DMS153 treated with DMSO at 0.1 percent for 48 hours (cell line): Measurements from ENCODE around the gene CDR2.
A peak's percentile ranks its signal among the peaks of the same experiment; 100 is the strongest.
"Not testable (repeated sequence)": the region's sequence is repeated elsewhere in the genome, so short reads cannot be mapped to it uniquely, and the experiment has no call there.

Experiments
- DNase-seq: peaks from one replicate; lab custom pipeline; 2025; ENCODE audit not compliant: unreplicated experiment; lab: John Stamatoyannopoulos, UW

Gene CDR2

DNA sequence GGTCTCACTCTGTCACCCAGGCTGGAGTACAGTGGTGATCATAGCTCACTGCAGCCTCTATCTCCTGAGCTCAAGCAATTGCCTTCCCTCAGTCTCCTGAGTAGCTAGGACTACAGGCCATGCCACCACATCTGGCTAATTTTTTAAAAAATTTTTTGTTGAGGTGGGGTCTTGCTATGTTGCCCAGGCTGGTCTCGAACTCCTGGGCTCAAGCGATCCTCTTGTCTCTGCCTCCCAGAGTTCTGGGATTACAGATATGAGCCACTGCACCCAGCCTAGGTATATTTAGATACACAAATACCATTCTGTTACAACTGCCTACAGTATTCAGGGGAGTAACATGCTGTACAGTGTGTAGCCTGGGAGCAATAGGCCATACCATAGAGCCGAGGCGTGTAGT, 62.9 kb downstream of the CDR2 start:
- no peak for DNase-seq

DNA sequence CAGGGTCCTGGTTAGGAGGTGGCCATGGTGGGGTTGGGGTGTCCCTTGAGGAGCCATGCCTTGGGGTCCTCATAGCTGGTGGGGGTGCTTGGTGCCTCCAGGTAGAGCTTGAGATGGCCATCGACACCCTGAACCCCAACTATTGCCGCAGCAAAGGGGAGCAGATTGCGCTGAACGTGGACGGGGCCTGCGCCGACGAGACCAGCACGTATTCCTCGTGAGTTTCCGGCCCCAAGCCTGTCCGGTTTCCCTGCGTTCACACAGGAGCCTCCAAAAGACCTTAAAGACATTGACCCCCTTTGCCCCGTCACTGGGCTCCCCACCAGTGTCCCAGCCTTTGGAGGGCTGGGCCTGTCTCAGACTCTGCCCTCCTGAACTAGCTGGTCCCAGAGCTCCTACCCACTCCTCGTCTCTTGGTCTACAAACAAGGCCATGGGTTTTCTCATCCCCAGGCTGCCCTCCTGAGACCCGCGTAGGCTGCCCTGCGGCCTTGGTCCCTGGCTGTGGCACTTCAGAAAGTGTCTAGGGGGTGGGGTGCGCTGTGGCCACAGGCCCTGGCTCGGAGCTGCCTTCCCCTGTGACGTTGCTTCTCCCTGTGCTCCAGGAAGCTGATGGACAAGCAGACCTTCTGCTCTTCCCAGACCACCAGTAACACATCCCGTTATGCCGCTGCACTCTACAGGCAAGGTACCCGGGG, 65.4 kb downstream of the CDR2 start:
- no peak for DNase-seq

DNA sequence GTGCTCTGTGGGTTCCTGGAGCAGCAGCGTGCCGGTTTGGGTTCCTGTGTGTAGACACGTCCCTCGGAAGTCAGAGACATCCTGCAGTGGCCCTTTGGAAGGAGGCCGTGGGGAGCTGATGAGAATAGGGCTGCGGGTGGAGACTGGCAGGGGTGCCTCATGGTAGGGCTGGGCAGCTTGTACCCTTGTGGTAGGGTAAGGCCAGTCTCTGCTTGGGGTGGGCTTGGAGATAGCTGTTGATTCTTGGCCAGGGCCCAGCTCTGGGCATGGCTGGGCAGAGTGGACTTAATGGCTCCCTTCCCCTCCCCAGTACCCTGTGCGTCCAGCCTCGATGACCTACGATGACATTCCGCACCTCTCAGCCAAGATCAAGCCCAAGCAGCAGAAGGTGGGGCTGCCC, 66.6 kb downstream of the CDR2 start:
- no peak for DNase-seq

DNA sequence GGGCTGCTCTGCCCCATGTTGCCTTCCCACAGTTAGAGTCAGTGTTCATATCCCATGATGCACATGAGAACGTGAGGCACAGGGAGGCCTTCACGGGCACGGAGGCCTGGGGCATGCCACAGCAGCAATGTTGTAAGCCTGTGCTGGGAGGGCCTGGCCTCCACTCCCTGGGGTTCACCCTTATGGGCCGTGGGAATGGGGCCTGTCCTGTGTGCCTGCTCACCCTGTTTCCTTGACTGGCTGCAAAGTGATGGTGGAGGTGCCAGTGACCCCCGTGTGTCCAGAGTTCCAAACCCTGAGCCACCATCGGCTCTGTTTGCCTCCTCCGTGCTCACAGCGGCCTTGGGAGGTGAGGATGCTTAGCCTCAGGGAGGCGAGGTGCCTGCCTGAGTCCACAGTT, 67.6 kb downstream of the CDR2 start:
- no peak for DNase-seq

DNA sequence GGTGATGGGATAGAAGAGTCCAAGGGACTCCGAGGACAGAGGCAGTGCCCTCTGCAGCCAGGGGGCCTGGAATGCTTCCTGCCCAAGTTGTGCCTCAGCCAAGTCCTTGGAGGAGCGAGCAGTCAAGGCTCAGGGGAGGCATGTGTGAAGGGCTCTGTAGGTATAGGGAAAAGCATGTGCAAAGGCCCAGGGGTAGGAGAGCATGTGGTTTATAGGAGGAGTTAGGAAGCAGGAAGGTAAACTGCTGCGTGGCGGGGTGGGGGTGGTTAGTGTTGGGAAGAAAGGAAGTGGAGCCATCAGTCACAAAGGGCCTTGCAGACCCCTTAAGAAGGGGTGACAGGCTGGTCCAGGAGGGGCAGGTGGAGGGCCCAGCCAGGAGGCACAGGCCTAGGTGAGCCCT, 70.0 kb downstream of the CDR2 start:
- DNase-seq = no peak

DNA sequence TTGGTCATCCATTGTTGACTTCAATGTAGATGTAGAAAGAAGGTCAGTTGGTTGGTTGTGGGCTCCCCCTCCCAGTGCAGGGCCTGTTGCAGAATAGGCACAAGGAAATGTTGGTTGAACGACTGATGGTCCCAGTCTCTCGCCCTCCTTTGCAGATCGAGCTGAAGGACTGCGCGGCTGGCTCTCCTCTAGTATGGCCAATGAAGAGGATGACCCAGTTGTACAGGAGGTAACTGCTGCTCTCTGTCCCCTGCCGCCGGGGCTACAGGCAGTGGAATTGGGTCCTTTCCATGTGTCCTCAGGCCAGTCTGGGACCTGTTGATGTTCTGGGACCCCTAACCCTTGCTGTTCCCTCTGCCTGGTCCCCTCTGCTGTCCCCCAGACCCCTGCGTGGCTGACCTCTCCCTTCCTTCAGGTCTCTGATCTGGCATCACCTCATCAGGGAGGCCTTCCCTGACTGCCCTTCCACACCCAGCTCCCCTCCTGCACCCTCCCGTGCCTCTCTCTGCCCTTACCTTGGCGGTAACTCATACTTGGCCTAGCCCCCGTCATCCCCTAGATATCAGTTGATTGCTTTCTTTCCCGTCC, 71.5 kb downstream of the CDR2 start:
- no peak for DNase-seq

DNA sequence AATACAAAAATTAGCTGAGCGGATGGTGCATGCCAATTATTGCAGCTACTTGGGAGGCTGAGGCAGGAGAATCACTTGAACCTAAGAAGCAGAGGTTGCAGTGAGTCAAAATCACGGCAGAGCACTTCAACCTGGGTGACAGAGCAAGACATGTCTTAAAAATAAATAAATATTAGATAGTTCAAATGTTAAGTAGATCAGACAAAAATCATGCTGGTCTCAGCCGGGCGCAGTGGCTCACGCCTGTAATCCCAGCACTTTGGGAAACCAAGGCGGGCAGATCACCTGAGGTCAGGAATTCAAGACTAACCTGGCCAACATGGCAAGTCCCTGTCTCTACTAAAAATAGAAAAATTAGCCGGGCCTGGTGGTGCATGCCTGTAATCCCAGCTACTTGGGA, 73.0 kb downstream of the CDR2 start:
- DNase-seq = not testable (repeated sequence)

DNA sequence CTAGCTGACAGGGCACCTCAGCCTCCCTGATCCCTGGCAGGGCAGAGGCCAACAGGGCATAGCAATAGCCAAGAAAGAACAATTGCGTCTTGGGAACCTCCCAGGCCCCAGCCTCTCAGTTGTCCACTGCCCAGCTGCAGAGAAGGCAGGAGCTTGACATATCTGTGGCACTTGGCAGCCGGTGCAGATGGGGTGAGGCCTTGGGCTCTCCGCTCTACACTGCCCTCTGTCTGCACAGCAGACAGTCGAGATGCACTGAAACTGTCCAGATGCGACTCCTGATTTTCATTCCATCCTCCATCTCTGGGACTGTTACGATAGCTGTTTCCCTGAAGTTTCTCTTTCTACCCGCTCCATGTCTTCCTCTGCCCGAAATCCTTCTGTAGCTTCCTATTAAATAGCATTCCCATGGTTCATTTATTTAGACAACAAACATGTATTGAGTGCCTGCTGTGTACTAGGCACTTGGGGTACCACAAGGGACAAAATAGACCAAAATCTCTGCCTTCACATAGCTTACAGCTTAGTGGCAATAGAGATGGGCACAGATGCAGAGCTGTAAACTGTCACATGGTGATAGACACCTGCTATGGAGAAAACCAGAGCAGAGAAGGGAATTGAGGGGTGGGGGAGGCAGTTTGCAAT, 73.9 kb downstream of the CDR2 start:
- peak; percentile 20 for DNase-seq

DNA sequence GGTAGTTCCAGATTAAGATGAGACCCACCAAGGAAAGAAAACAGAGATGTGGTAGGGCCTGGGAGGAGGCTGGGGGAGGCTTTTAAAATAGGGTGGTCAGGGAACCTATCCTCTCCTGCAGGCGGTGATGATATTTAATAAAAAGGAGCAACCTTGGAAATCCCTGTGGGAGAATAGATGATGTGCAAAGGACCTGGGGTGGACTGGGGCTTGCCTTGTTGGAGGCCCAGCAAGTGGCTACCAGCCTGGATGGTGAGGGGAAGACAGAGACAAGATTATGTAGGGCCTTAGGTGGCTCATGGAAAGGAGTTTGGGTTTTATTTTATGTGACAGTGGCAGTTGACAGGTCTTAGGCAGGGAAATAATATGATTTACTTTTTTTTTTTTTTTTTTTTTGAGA, 75.4 kb downstream of the CDR2 start:
- DNase-seq = no peak

DNA sequence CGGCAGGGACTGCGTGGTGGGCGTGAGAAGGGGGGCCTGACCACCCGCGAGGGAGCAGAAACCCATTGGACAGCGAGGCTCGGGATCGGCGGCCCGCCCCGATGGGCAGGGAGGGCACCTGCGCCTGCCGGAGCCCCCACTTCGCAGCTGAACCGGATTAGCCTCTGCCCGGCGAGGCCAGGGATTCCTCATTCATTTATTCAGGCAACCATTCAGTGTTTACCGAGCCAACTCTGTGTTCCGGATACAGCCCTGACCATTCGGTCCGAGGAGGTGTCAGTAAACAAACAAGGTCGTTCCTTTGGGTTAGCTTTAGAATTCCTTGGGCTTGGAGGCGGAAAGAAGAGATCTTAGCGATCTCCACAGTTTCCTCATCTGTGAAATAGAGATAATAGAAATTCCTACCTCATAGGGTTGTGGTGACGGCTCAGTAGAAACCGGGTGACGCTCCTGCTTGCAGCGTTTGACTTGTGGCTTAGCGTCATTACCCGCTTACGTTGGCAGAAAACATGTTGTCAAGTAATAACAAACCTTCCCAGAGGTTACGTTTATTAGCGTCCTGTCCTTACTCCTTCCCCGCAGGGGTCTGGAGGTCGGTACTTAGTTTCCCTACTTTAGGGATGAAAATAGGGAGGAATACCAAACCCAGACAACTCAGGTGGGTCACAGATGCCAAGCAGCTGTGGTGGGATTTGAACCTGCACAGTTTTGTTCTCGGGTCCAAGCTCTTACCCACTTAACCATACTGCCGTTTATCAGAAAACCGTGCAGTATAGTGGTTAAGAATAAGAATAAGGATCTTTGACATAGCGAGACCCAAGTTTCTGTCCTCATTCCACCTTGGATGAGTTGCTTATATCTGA, 76.3 kb downstream of the CDR2 start:
- DNase-seq = peak; percentile 55

DNA sequence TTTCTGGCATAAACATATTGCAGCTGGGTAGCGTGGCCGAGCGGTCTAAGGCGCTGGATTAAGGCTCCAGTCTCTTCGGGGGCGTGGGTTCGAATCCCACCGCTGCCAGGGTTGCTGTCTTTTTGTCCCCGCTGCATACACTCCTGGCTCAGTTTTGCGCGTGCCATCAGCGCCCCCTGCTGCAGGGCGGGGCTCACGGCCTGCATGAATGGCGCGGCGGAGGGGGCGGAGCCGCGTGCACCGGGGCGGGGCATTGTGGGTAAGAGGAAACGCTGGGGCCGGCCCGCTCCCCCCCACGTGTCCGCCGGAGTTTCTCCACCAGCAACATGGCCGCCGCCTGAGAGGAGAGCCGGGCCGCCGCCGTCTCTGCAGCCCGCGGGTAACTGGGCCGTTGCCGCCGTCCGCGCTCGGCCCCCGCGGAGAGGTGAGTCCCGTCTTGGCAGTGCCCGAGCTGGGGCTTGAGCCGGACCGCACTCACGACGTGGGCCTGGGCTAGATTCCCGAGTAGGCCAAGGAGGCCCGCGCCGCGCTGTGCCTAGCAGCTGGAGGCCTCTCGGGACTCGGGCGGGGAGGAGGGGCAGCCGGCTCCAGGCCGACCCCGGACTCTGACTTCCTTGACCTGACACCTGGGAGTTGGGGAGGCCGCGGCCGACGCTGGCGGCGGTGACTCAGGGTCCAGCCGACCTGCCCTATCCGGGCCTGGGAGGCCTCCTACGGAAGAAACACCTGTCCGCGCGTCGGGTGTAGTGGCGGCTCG, 77.1 kb downstream of the CDR2 start, which contains the start of gene POLR3E:
Gene POLR3E, plus strand, starts transcription at position 296 of the 757 bp plus-strand sequence. CDS start 5,560 bp downstream, outside the sequence.
- peak; percentile 93 for DNase-seq

DNA sequence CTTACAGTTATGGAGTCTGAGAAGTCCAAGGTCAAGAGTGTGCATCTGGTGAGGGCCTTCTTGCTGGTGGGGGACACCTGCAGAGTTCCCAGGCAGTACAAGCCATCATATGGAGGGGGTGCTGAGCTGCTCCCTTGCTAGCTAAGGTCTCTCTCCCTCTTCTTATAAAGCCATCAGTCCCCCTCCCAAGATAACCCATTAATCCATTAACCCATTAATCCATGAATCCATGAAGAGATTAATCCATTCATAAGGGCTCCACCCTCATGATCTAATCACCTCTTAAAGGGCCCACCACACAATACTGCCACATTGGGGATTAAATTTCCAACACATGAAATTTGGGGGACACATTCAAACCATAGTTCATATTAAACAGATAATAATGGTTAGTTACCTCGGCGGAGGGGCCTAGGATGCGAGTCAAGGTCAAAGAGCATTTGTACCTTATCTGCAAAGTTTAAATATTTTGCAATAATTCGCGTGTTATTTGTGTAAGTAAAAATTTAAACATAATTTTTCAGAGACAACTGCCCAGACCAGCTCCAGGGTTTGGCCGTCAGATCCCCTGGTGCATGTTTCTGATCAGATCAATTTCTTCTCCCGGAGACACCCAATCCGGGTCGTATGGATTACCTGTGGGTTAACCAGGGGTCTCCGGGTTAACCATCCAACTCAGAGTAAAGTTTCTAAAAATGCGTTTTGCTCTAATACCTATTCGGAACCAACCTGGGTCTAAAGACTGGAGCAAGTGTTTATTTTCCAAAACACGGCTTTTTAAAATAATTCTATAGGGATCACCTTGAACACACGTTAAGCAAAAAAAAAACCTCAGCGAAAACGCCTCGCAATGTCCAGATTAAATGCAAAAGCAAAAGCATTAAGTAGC, 78.0 kb downstream of the CDR2 start:
- peak; percentile 7 for DNase-seq
